Measurements from ENCODE around the gene ERLIN1.

DNA sequence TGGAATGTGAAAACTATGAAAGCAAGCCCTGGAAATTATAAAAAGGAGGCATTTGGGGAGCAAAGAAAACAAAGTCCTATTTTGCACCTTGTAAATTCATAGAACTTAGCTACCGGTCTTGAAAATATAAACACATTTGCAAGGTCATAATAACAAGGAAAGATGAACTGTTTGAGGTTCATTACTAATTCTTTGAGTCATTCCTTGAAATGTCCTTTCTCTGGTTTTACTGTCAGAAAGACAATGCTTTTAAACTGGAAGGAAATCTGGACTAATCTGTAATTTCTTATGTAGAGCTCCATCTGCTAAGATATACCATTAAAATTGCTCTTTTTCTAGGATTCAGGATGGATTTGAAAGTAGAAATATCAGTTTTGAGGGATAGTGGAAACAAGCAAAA, 1.4 kb downstream of the ERLIN1 start:
- TF ChIP-seq, protein P1, sequence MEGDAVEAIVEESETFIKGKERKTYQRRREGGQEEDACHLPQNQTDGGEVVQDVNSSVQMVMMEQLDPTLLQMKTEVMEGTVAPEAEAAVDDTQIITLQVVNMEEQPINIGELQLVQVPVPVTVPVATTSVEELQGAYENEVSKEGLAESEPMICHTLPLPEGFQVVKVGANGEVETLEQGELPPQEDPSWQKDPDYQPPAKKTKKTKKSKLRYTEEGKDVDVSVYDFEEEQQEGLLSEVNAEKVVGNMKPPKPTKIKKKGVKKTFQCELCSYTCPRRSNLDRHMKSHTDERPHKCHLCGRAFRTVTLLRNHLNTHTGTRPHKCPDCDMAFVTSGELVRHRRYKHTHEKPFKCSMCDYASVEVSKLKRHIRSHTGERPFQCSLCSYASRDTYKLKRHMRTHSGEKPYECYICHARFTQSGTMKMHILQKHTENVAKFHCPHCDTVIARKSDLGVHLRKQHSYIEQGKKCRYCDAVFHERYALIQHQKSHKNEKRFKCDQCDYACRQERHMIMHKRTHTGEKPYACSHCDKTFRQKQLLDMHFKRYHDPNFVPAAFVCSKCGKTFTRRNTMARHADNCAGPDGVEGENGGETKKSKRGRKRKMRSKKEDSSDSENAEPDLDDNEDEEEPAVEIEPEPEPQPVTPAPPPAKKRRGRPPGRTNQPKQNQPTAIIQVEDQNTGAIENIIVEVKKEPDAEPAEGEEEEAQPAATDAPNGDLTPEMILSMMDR (IDR thresholded peaks at IDR 0.05; ENCODE audit: low read length) = no peak
- no peak for TF ChIP-seq EZH2phosphoT487 (IDR thresholded peaks at IDR 0.05; ENCODE audit: low read length)
- TF ChIP-seq EZH2 (optimal IDR thresholded peaks at IDR 0.05; ENCODE audit: low read depth, low read length) = no peak

Measured in MM.1S (cell line).